Endothelial cell (in vitro differentiated cells): Measurements from ENCODE around the gene FOXQ1. TPM values are rescaled to one million over a fixed set of nuclear protein-coding genes. Genes with fewer than 3 reads are reported as not detected.

Experiments
- DNase-seq: peaks from one replicate; pipeline ENCODE4 v3.0.0; 2021; ENCODE audit warnings: low spot score
- H3K27ac Mint-ChIP-seq: one replicate; pipeline ENCODE4 v1.8.0; 2021; ENCODE audit warnings: mixed read lengths, inconsistent platforms; ENCODE audit not compliant: unreplicated experiment
- H3K27me3 Mint-ChIP-seq: one replicate; pipeline ENCODE4 v1.8.0; 2021; ENCODE audit warnings: mild to moderate bottlenecking, moderate library complexity, mixed read lengths, inconsistent platforms; ENCODE audit not compliant: unreplicated experiment
- H3K36me3 Mint-ChIP-seq: one replicate; pipeline ENCODE4 v1.8.0; 2021; ENCODE audit warnings: mild to moderate bottlenecking, low read depth, mixed read lengths, inconsistent platforms; ENCODE audit not compliant: unreplicated experiment
- H3K4me1 Mint-ChIP-seq: one replicate; pipeline ENCODE4 v1.8.0; 2021; ENCODE audit warnings: mild to moderate bottlenecking, mixed read lengths, inconsistent platforms; ENCODE audit not compliant: unreplicated experiment
- H3K4me3 Mint-ChIP-seq: one replicate; pipeline ENCODE4 v1.8.0; 2021; ENCODE audit warnings: mild to moderate bottlenecking, mixed read lengths, inconsistent platforms; ENCODE audit not compliant: unreplicated experiment
- H3K9me3 Mint-ChIP-seq: one replicate; pipeline ENCODE4 v1.8.0; 2021; ENCODE audit warnings: mixed read lengths, inconsistent platforms; ENCODE audit not compliant: unreplicated experiment
- total RNA-seq: library from RNA; stranded (reverse); fragmentation: NEBNext Ultra II Directional; extraction: Animal tissue kit (Norgen Biotek cat#: 25700); gene quantifications from one replicate; pipeline ENCODE4 v1.2.1, GENCODE V29; 2021; ENCODE audit not compliant: unreplicated experiment
- TF ChIP-seq, protein P1 (sequence below): fragments of 200-600 bp; sonication (generic); IDR thresholded peaks from one replicate; pipeline ENCODE4 v1.5.0; 2021; ENCODE audit warnings: antibody characterized with exemption; ENCODE audit not compliant: unreplicated experiment

Gene FOXQ1
- total RNA-seq, 1 donor from 2014 or later: 0.67 TPM

DNA sequence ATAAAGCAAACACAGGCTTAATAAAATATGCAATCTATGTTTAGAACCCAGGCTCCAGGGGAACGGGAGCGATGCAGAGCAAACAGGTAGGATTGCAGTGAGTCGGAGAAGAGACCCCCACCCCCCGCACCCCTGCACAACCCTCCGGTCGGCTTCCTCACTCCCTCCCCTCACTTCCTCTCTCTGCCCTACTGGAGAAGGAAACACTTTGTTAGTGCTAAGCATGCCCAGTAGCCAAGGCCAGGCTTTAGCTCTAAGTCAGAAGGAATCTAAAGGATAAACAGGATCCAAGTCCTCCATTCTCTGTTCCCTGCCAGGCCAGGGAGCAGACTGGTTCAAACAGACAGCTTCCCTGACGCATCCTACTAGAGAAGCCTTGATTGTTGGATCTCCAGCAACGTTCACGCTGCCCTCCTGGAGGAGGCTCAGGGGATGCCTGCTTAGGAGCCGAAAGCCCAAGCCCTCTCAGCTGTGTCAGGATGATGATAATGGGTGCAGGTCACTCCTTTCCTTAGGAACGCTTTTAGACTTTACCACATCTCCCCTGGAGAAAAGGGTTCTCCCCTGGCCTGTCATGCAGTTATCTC, 14.7 kb downstream of the FOXQ1 start:
- H3K36me3 Mint-ChIP-seq: no peaks in the 10 kb centered on the region
- no peak overlapping the region for H3K4me3 Mint-ChIP-seq
- H3K4me1 Mint-ChIP-seq: peaks cover 18% of the 10 kb centered on the region
- no peaks in the 10 kb centered on the region for H3K9me3 Mint-ChIP-seq
- TF ChIP-seq, protein P1, sequence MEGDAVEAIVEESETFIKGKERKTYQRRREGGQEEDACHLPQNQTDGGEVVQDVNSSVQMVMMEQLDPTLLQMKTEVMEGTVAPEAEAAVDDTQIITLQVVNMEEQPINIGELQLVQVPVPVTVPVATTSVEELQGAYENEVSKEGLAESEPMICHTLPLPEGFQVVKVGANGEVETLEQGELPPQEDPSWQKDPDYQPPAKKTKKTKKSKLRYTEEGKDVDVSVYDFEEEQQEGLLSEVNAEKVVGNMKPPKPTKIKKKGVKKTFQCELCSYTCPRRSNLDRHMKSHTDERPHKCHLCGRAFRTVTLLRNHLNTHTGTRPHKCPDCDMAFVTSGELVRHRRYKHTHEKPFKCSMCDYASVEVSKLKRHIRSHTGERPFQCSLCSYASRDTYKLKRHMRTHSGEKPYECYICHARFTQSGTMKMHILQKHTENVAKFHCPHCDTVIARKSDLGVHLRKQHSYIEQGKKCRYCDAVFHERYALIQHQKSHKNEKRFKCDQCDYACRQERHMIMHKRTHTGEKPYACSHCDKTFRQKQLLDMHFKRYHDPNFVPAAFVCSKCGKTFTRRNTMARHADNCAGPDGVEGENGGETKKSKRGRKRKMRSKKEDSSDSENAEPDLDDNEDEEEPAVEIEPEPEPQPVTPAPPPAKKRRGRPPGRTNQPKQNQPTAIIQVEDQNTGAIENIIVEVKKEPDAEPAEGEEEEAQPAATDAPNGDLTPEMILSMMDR: no peak
- no peak overlapping the region for H3K27ac Mint-ChIP-seq
- DNase-seq: no peak
- H3K27me3 Mint-ChIP-seq: peaks cover 3% of the 10 kb centered on the region

DNA sequence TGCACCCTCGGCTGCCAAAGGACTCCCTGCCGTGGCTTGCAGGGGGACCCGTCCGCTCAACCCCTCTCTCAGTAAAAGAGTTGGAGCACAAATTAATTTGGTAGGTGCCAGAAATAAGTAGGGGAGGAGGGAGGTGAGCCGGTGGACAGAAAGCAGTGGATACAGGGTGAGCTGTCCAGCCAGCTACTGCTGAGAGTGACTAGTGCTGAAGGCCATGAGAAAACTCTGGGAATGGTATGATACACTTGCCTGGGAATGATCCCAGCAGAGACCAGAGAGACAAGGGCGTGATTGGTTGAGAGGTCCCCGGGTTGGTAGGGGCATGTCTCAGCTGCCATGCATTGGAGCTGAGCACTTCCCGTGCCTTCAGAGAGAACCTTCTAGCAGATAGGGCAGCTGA, 15.7 kb downstream of the FOXQ1 start:
- peaks cover 10% of the 10 kb centered on the region for H3K4me1 Mint-ChIP-seq
- no peaks in the 10 kb centered on the region for H3K9me3 Mint-ChIP-seq
- H3K27me3 Mint-ChIP-seq: peaks cover 3% of the 10 kb centered on the region
- no peak overlapping the region for H3K4me3 Mint-ChIP-seq
- H3K27ac Mint-ChIP-seq: no peak overlapping the region
- TF ChIP-seq, protein P1: no peak
- no peaks in the 10 kb centered on the region for H3K36me3 Mint-ChIP-seq
- no peak for DNase-seq

GRCh38 chr6:1328129-1328800, 16.4 kb downstream of the FOXQ1 start:
- no peak overlapping the region for H3K27ac Mint-ChIP-seq
- no peaks in the 10 kb centered on the region for H3K36me3 Mint-ChIP-seq
- H3K4me1 Mint-ChIP-seq: peaks cover 10% of the 10 kb centered on the region
- peaks cover 3% of the 10 kb centered on the region for H3K27me3 Mint-ChIP-seq
- no peaks in the 10 kb centered on the region for H3K9me3 Mint-ChIP-seq
- H3K4me3 Mint-ChIP-seq: no peak overlapping the region
- DNase-seq: no peak
- TF ChIP-seq, protein P1: no peak

DNA sequence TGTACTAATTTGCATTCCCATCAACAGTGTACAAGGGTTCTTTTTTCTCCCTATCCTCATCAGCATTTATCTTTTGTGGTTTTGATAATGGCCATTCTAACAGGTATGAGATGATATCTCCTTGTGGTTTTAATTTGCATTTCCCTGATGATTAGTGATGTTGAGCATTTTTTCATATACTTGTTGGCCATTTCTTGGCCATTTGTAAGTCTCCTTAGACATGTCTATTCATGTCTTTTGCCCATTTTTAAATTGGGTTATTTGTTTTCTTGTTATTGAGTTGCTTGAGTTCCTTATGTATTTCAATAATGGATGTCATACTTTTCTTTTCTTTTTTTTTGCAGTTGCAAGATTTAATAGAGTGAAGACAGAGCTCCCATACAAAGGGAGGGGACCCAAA, 17.8 kb downstream of the FOXQ1 start:
- TF ChIP-seq, protein P1: no peak
- Mint-ChIP-seq H3K9me3 (no peaks in the 10 kb centered on the region), H3K4me1 (peaks cover 17% of the 10 kb centered on the region), H3K36me3 (no peaks in the 10 kb centered on the region), H3K4me3 (no peak overlapping the region), H3K27ac (no peak overlapping the region), H3K27me3 (peaks cover 3% of the 10 kb centered on the region)
- no peak for DNase-seq

GRCh38 chr6:1334684-1335083, 22.8 kb downstream of the FOXQ1 start:
- H3K4me1 Mint-ChIP-seq: peaks cover 13% of the 10 kb centered on the region
- no peak overlapping the region for H3K27ac Mint-ChIP-seq

More at GRCh38 chr6:1334684-1335083, 22.8 kb downstream of the FOXQ1 start:
- no peaks in the 10 kb centered on the region for H3K9me3 Mint-ChIP-seq
- H3K36me3 Mint-ChIP-seq: no peaks in the 10 kb centered on the region
- no peak overlapping the region for H3K4me3 Mint-ChIP-seq
- TF ChIP-seq, protein P1: no peak
- H3K27me3 Mint-ChIP-seq: no peaks in the 10 kb centered on the region
- no peak for DNase-seq
